IMR-90 (cell line): ENCODE results near the gene UBE2S. TPM values are rescaled to one million over a fixed set of nuclear protein-coding genes. Genes with fewer than 3 reads are reported as not detected.
A peak's percentile ranks its signal among the peaks of the same experiment; 100 is the strongest.

Experiments
- ATAC-seq: fragments of 200-7000 bp; cut with Tn5 transposase; 2 replicates; pipeline ENCODE4 v1.9.1; 2020; ENCODE audit warnings: low read depth, mild to moderate bottlenecking, moderate library complexity
- BruUV-seq: library from RNA; stranded (reverse); fragments of 400-500 nt; replicated peaks from 2 replicates; lab custom pipeline; 2021; lab: Mats Ljungman, UMichigan
- CTCF ChIA-PET: fragments of 300-600 bp; formaldehyde crosslinking; extraction: SDS; loops from one replicate; lab custom pipeline; 2021; ENCODE audit warnings: antibody characterized with exemption; lab: Yijun Ruan, JAX
- POLR2A ChIA-PET: fragments of 300-600 bp; sonication (Branson Sonifier 250); formaldehyde crosslinking; loops from one replicate; lab custom pipeline; 2022; ENCODE audit warnings: antibody characterized with exemption; ENCODE audit not compliant: unreplicated experiment; lab: Charles Lee
- DNase-seq: peaks from one replicate; pipeline ENCODE4 v3.0.0; 2013
- H2AFZ ChIP-seq: replicated peaks from 2 replicates; pipeline ENCODE3; 2013; ENCODE audit warnings: low read length, mild to moderate bottlenecking; ENCODE audit not compliant: poor library complexity
- H2AK5ac ChIP-seq: 2 replicates; pipeline ENCODE4 v1.6.1; 2013; ENCODE audit warnings: low read depth, low read length, inconsistent platforms
- H2AK9ac ChIP-seq: replicated peaks from 2 replicates; pipeline ENCODE3; 2013; ENCODE audit warnings: mild to moderate bottlenecking, low read depth, low read length, moderate library complexity; ENCODE audit not compliant: poor library complexity
- H2BK120ac ChIP-seq: 2 replicates; pipeline ENCODE4 v1.6.1; 2013; ENCODE audit warnings: low read depth, low read length, inconsistent platforms
- H2BK15ac ChIP-seq: 3 replicates; pipeline ENCODE4 v1.6.1; 2013; ENCODE audit warnings: low read depth, low read length, inconsistent platforms
- H2BK20ac ChIP-seq: 2 replicates; pipeline ENCODE4 v1.6.1; 2013; ENCODE audit warnings: low read depth, mild to moderate bottlenecking, inconsistent platforms, low read length, moderate library complexity
- H2BK5ac ChIP-seq: 2 replicates; pipeline ENCODE4 v1.6.1; 2013; ENCODE audit warnings: mild to moderate bottlenecking, low read depth, low read length, inconsistent platforms; ENCODE audit not compliant: poor library complexity, severe bottlenecking
- H3K14ac ChIP-seq: replicated peaks from 2 replicates; pipeline ENCODE4 v1.6.1; 2013; ENCODE audit warnings: low read depth, low read length, inconsistent platforms
- H3K18ac ChIP-seq: 2 replicates; pipeline ENCODE4 v1.6.1; 2013; ENCODE audit warnings: low read depth, low read length, control low read depth
- H3K23ac ChIP-seq: 2 replicates; pipeline ENCODE4 v1.6.1; 2013; ENCODE audit warnings: low read depth, low read length, inconsistent platforms
- H3K27ac ChIP-seq: 2 replicates; pipeline ENCODE4 v1.5.1; 2013; ENCODE audit warnings: mild to moderate bottlenecking, control low read depth, low read length; ENCODE audit not compliant: insufficient read depth
- H3K27me3 ChIP-seq: 2 replicates; pipeline ENCODE4 v1.6.1; 2013; ENCODE audit warnings: low read length; ENCODE audit not compliant: control insufficient read depth, insufficient read depth
- H3K36me3 ChIP-seq: 2 replicates; pipeline ENCODE4 v1.6.1; 2013; ENCODE audit warnings: low read length, mixed read lengths; ENCODE audit not compliant: control insufficient read depth, insufficient read depth
- H3K4ac ChIP-seq: 2 replicates; pipeline ENCODE4 v1.6.1; 2013; ENCODE audit warnings: low read depth, low read length, inconsistent platforms
- H3K4me1 ChIP-seq: 2 replicates; pipeline ENCODE4 v1.6.1; 2013; ENCODE audit warnings: low read length, mixed read lengths; ENCODE audit not compliant: control insufficient read depth, insufficient read depth
- H3K4me2 ChIP-seq: 2 replicates; pipeline ENCODE4 v1.6.1; 2013; ENCODE audit warnings: low read depth, mild to moderate bottlenecking, control low read depth, low read length, moderate library complexity
- H3K4me3 ChIP-seq: 2 replicates; pipeline ENCODE4 v1.5.1; 2013; ENCODE audit warnings: low read depth, mild to moderate bottlenecking, control low read depth, low read length, moderate library complexity; ENCODE audit not compliant: insufficient read depth
- H3K56ac ChIP-seq: 2 replicates; pipeline ENCODE4 v1.6.1; 2013; ENCODE audit warnings: low read length, inconsistent platforms; ENCODE audit not compliant: insufficient read depth; ENCODE audit errors: extremely low read depth
- H3K79me1 ChIP-seq, 2 experiments: 2 replicates each; pipeline ENCODE4 v1.6.1; 2013; ENCODE audit warnings: low read length in 2 of 2, inconsistent platforms in 1 of 2, low read depth in 1 of 2
- H3K9ac ChIP-seq: 2 replicates; pipeline ENCODE4 v1.6.1; 2013; ENCODE audit warnings: low read depth, low read length, control low read depth
- H3K9me1 ChIP-seq: 2 replicates; pipeline ENCODE4 v1.6.1; 2013; ENCODE audit warnings: low read length, inconsistent platforms; ENCODE audit not compliant: insufficient read depth
- H3K9me3 ChIP-seq: 2 replicates; pipeline ENCODE4 v1.6.1; 2013; ENCODE audit warnings: low read length; ENCODE audit not compliant: control insufficient read depth, insufficient read depth
- H4K20me1 ChIP-seq: 2 replicates; pipeline ENCODE4 v1.6.1; 2013; ENCODE audit warnings: low read length, inconsistent platforms; ENCODE audit not compliant: insufficient read depth
- H4K5ac ChIP-seq: 2 replicates; pipeline ENCODE4 v1.6.1; 2013; ENCODE audit warnings: mild to moderate bottlenecking, low read depth, low read length, control low read depth
- H4K8ac ChIP-seq, 2 experiments: 2 replicates each; pipeline ENCODE4 v1.6.1; 2013; ENCODE audit warnings: low read depth in 2 of 2, low read length in 2 of 2, control low read depth in 1 of 2, inconsistent platforms in 1 of 2
- H4K91ac ChIP-seq: 2 replicates; pipeline ENCODE4 v1.6.1; 2013; ENCODE audit warnings: low read depth, low read length, inconsistent platforms; ENCODE audit not compliant: insufficient read depth
- MAFK ChIP-seq: IDR thresholded peaks from 2 replicates; pipeline ENCODE4 v1.6.1; 2012; ENCODE audit warnings: low read depth, low read length, improper control_type of control experiment
- RCOR1 ChIP-seq: IDR thresholded peaks from 2 replicates; pipeline ENCODE4 v1.6.1; 2012; ENCODE audit warnings: mild to moderate bottlenecking, low read length, improper control_type of control experiment; ENCODE audit not compliant: insufficient replicate concordance
- RFX5 ChIP-seq: IDR thresholded peaks from 2 replicates; pipeline ENCODE4 v1.8.0; 2012; ENCODE audit warnings: low read depth, mild to moderate bottlenecking, low read length, moderate library complexity
- WGBS, 2 experiments: methylation state at CpG; one replicate each; pipeline versions ENCODE4 v1.1.5 to v1.1.7; 2013; ENCODE audit warnings: missing lambda C conversion rate in 2 of 2; ENCODE audit not compliant: insufficient read length in 1 of 2; ENCODE audit errors: extremely low coverage in 2 of 2; 5-methylcytosine and 5-hydroxymethylcytosine counted together
- dilution Hi-C: fragments of 300-500 bp; cut with HindIII; formaldehyde crosslinking; loops from one replicate; pipeline ENCODE4 v1.14.3; 2018; ENCODE audit warnings: low sequenced_read_pairs; ENCODE audit not compliant: unreplicated experiment
- in situ Hi-C: fragments of 300-500 bp; cut with MboI; formaldehyde crosslinking; loops from 3 replicates; pipeline ENCODE4 v1.14.3; 2019; ENCODE audit warnings: low sequenced_read_pairs, inconsistent platforms, mixed read lengths
- intact Hi-C: fragments of 100-400 bp; cut with micrococcal nuclease; formaldehyde crosslinking; loops from 2 replicates; pipeline ENCODE4 v1.10.0; 2022
- polyA plus RNA-seq, 3 experiments: library from polyadenylated mRNA; depleted of rRNA; stranded (reverse); fragments of >200 nt; gene quantifications; 2 replicates each; pipeline ENCODE4 v1.2.3, GENCODE V29; 2012; ENCODE audit warnings: low replicate concordance in 1 of 3
- total RNA-seq: library from RNA; depleted of rRNA; stranded (reverse); fragments of >200 nt; gene quantifications from 2 replicates; pipeline ENCODE4 v1.2.3, GENCODE V29; 2012

The UBE2S gene
- total and polyA plus RNA-seq, 2 of the 4 experiments (the other 2 are of a cell fraction), result 69.5 to 104 TPM

DNA sequence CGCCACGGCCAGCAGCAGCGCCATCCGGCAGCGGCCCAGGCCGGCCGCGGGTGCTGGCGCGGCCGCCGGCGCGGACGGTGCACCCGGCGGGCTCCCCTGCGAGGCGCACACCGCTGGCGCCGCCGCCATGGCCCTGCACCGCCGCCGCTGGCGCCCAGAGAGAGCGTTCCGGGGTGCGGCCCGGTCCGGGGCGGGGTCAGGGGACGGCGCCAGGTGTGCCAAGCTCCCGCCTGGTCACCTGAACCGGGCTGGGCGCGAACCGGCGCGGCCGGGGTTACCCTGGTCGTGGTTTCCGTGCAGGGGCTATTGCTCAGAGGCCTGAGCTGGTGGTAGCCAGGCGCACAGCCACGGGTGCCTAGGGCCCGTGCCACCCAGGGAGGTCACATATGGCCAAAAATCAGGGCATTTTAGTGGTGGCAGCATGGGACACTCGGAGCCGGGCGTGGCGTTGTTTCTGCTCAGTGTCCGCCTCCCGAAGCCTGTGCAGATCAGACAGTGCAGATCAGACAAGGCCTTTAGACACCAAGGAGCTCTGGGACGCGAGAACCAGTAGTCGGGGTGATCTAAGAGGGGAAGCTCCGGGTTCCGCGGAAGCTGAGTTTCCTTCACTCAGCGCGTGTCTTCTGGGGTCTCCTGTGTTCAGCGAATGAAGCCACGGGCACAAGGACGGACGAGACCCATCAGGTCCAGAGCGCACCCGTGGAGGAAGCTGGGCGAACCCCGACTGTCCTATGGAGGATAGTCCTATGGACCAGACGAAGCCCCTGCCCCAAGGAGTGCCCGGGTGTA is 23.3 kb downstream of the UBE2S start, which contains the start of gene TMEM238:
Gene TMEM238, minus strand, starts transcription at position 162 of the 789 bp plus-strand sequence. Its CDS starts 33 bp downstream, at position 129.
- ChIA-PET CTCF (interaction anchor here (0.6 to 1.2 kb wide), 5 partner anchors 34 to 224 kb away, joined by 3 to 7 read pairs (median 4); partner anchors contain the start of gene KMT5C), POLR2A (interaction anchor here (0.5 to 0.9 kb wide), 2 partner anchors 15 to 1305 kb away, joined by 3 to 4 read pairs; no protein-coding TSS in a partner anchor)
- TF ChIP-seq MAFK, result no peak
- no peak for TF ChIP-seq RFX5
- TF ChIP-seq RCOR1, result no peak
- H3K9ac ChIP-seq, result peak within 1 kb of the TSS; percentile 86
- peak within 1 kb of the TSS; percentile 67 for H4K91ac ChIP-seq
- peak within 1 kb of the TSS; percentile 98 for H2AK5ac ChIP-seq
- H2BK20ac ChIP-seq, result no peak within 1 kb of the TSS
- peak within 1 kb of the TSS; percentile 93 for H3K4me2 ChIP-seq
- peak within 1 kb of the TSS; percentile 54 for H3K18ac ChIP-seq
- H3K4me1 ChIP-seq, result peaks cover 34% of the 10 kb centered on the region
- DNase-seq (no peak), ATAC-seq (peak; percentile 2; the same call in 1 of the 2 replicates)
- dilution Hi-C loops, result no loop called here
- H3K23ac ChIP-seq, result peak within 1 kb of the TSS; percentile 88; the same call in 1 of the 2 replicates
- H3K56ac ChIP-seq, result peak within 1 kb of the TSS; percentile 59
- H3K27me3 ChIP-seq, result no peaks in the 10 kb centered on the region
- in situ Hi-C loops, result loop anchor here (10.0 kb wide), 1 partner anchor 90 kb away; no protein-coding TSS in a partner anchor
- peaks cover 29% of the 10 kb centered on the region for H3K36me3 ChIP-seq
- peak within 1 kb of the TSS; percentile 86 for H2AK9ac ChIP-seq
- H3K79me1 ChIP-seq, result peaks cover 14 to 39% of the 10 kb centered on the region in 2 experiments; a peak in 3 of 4 replicates
- peaks cover 15% of the 10 kb centered on the region for H3K9me1 ChIP-seq
- H4K20me1 ChIP-seq, result peaks cover 36% of the 10 kb centered on the region
- H2AFZ ChIP-seq, result peak within 1 kb of the TSS; percentile 90
- H3K4me3 ChIP-seq, result peak within 1 kb of the TSS; percentile 54
- no peaks in the 10 kb centered on the region for H3K9me3 ChIP-seq
- no TSS peak for BruUV-seq
- intact Hi-C loops, result no loop called here
- H2BK15ac ChIP-seq, result peak within 1 kb of the TSS; percentile 33; the same call in 1 of the 3 replicates
- H4K8ac ChIP-seq, result peak within 1 kb of the TSS; percentile 79 to 90
- H4K5ac ChIP-seq, result peak within 1 kb of the TSS; percentile 81
- H2BK120ac ChIP-seq, result peak within 1 kb of the TSS; percentile 42
- H3K27ac ChIP-seq, result peak within 1 kb of the TSS; percentile 84
- peak within 1 kb of the TSS; percentile 92 for H3K4ac ChIP-seq
- 23% methylated on average over 56 of the region's 72 CpGs; no CpG with 5 or more reads in 1 of the 2 experiments for WGBS, 2 experiments
- H2BK5ac ChIP-seq, result peak within 1 kb of the TSS; percentile 69
- peak within 1 kb of the TSS; percentile 80 for H3K14ac ChIP-seq
